ENCODE data around the gene CRYBG1.
A peak's percentile ranks its signal among the peaks of the same experiment; 100 is the strongest.
"Not testable (repeated sequence)": the region's sequence is repeated elsewhere in the genome, so short reads cannot be mapped to it uniquely, and the experiment has no call there.

The CRYBG1 gene

GRCh38 chr6:106373502-106374239 is 13.2 kb downstream of the CRYBG1 start:
- DNase-seq: no peak

GRCh38 chr6:106377061-106377540 is 16.6 kb downstream of the CRYBG1 start:
- DNase-seq: no peak

- no peak for DNase-seq
These were observed 19.4 kb downstream of the CRYBG1 start for GRCh38 chr6:106379951-106380350.

GRCh38 chr6:106380407-106380806 is 19.9 kb downstream of the CRYBG1 start:
- no peak for DNase-seq

GRCh38 chr6:106381223-106381622 is 20.7 kb downstream of the CRYBG1 start:
- no peak for DNase-seq

GRCh38 chr6:106381881-106382280 is 21.4 kb downstream of the CRYBG1 start:
- no peak for DNase-seq

GRCh38 chr6:106383573-106383972 is 23.1 kb downstream of the CRYBG1 start:
- DNase-seq: no peak

- DNase-seq: no peak
These were observed 25.0 kb downstream of the CRYBG1 start for GRCh38 chr6:106385530-106385929.

- DNase-seq: no peak
These were observed 27.4 kb downstream of the CRYBG1 start for GRCh38 chr6:106387875-106388274.

- no peak for DNase-seq
These were observed 29.6 kb downstream of the CRYBG1 start for GRCh38 chr6:106390088-106390487.

- no peak for DNase-seq
These were observed 36.1 kb downstream of the CRYBG1 start for GRCh38 chr6:106396426-106397220.

- no peak for DNase-seq
These were observed 36.9 kb downstream of the CRYBG1 start for GRCh38 chr6:106397431-106397830.

GRCh38 chr6:106398621-106399020 is 38.1 kb downstream of the CRYBG1 start:
- DNase-seq: no peak

GRCh38 chr6:106405044-106405443 is 44.5 kb downstream of the CRYBG1 start:
- DNase-seq: not testable (repeated sequence)

GRCh38 chr6:106411056-106411455 is 50.5 kb downstream of the CRYBG1 start:
- no peak for DNase-seq

GRCh38 chr6:106411643-106412200 is 51.2 kb downstream of the CRYBG1 start:
- DNase-seq: no peak

GRCh38 chr6:106413016-106413415 is 52.5 kb downstream of the CRYBG1 start:
- DNase-seq: no peak

- DNase-seq: no peak
These were observed 53.2 kb downstream of the CRYBG1 start for GRCh38 chr6:106413722-106414121.

- peak in 1 of 51 donors; percentile 2 for DNase-seq
These were observed 55.4 kb downstream of the CRYBG1 start for GRCh38 chr6:106415921-106416320.

GRCh38 chr6:106417572-106418147 is 57.1 kb downstream of the CRYBG1 start:
- DNase-seq: no peak

- DNase-seq: no peak
These were observed 59.5 kb downstream of the CRYBG1 start for GRCh38 chr6:106419900-106420613.

Measured in hypothalamus (tissue), 51 donors.